Smooth muscle cell (in vitro differentiated cells): ENCODE measurements around the gene CALML3. TPM values are rescaled to one million over a fixed set of nuclear protein-coding genes. Genes with fewer than 3 reads are reported as not detected.

ENCODE experiments used
- DNase-seq: peaks from one replicate; lab custom pipeline; 2025; ENCODE audit not compliant: unreplicated experiment; lab: John Stamatoyannopoulos, UW
- H2AFZ ChIP-seq: fragments of 200-600 bp; sonication (generic); 2 replicates; pipeline ENCODE4 v1.6.0; 2016; ENCODE audit warnings: antibody characterized with exemption, low read depth, mild to moderate bottlenecking
- H3F3A ChIP-seq: fragments of 200-600 bp; sonication (generic); 2 replicates; pipeline ENCODE4 v1.6.0; 2017; ENCODE audit warnings: antibody characterized with exemption, low read depth
- H3K27ac ChIP-seq: fragments of 200-600 bp; sonication (generic); 2 replicates; pipeline ENCODE4 v1.5.1; 2016; ENCODE audit warnings: low read depth, mild to moderate bottlenecking
- H3K27me3 ChIP-seq: fragments of 200-600 bp; sonication (generic); 2 replicates; pipeline ENCODE4 v1.6.1; 2016; ENCODE audit warnings: low read depth, mild to moderate bottlenecking
- H3K36me3 ChIP-seq: fragments of 200-600 bp; sonication (generic); 2 replicates; pipeline ENCODE4 v1.5.1; 2016; ENCODE audit warnings: low read depth
- H3K4me1 ChIP-seq: fragments of 200-600 bp; sonication (generic); 2 replicates; pipeline ENCODE4 v1.5.1; 2016; ENCODE audit warnings: low read depth
- H3K4me2 ChIP-seq: fragments of 200-600 bp; sonication (generic); 2 replicates; pipeline ENCODE4 v1.6.0; 2016; ENCODE audit warnings: mild to moderate bottlenecking
- H3K4me3 ChIP-seq: fragments of 200-600 bp; sonication (generic); 2 replicates; pipeline ENCODE4 v1.5.1; 2016; ENCODE audit warnings: mild to moderate bottlenecking
- H3K79me2 ChIP-seq: fragments of 200-600 bp; sonication (generic); 2 replicates; pipeline ENCODE4 v1.6.0; 2016; ENCODE audit warnings: low read depth, mild to moderate bottlenecking
- H3K9ac ChIP-seq: fragments of 200-600 bp; sonication (generic); 2 replicates; pipeline ENCODE4 v1.6.0; 2016; ENCODE audit warnings: low read depth
- H3K9me3 ChIP-seq: fragments of 200-600 bp; sonication (generic); replicated peaks from 2 replicates; pipeline ENCODE4 v1.5.1; 2016; ENCODE audit warnings: low read depth
- H4K20me1 ChIP-seq: fragments of 200-600 bp; sonication (generic); 2 replicates; pipeline ENCODE4 v1.6.0; 2016; ENCODE audit warnings: low read depth
- CTCF ChIP-seq: fragments of 200-600 bp; sonication (generic); IDR thresholded peaks from 2 replicates; pipeline ENCODE4 v1.5.1; 2017; ENCODE audit warnings: borderline replicate concordance, mild to moderate bottlenecking, antibody characterized with exemption; ENCODE audit not compliant: insufficient read depth, poor library complexity, severe bottlenecking
- WGBS: methylation state at CpG from one replicate; pipeline ENCODE4 v1.1.7; 2016; ENCODE audit warnings: low lambda C conversion rate; 5-methylcytosine and 5-hydroxymethylcytosine counted together
- polyA plus RNA-seq: library from polyadenylated mRNA; unstranded; fragments of >200 nt; fragmentation: Nextera tagmentation; extraction: Ambion mirVana; gene quantifications from 2 replicates; pipeline ENCODE4 v1.2.1, GENCODE V29; 2016
- total RNA-seq: library from RNA; depleted of rRNA; stranded (reverse); fragments of >200 nt; gene quantifications from 2 replicates; pipeline ENCODE4 v1.2.3, GENCODE V29; 2014

CALML3 gene
- total and polyA plus RNA-seq, 2 experiments from 2014 or later: 0.49 TPM; not detected in 1

- H3K27me3 ChIP-seq: no peaks in the 10 kb centered on the region
- no peak overlapping the region for H3K4me2 ChIP-seq
- no peaks in the 10 kb centered on the region for H3K36me3 ChIP-seq
- no peaks in the 10 kb centered on the region for H3K9me3 ChIP-seq
- H4K20me1 ChIP-seq: no peaks in the 10 kb centered on the region
- 85% methylated on average over 2 of the region's 2 CpGs for WGBS
- no peak overlapping the region for H3K9ac ChIP-seq
- H3K79me2 ChIP-seq: no peaks in the 10 kb centered on the region
- H3K4me1 ChIP-seq: no peaks in the 10 kb centered on the region
- H3K4me3 ChIP-seq: no peak overlapping the region
- H3F3A ChIP-seq: no peaks in the 10 kb centered on the region
- TF ChIP-seq CTCF: no peak
- no peak for DNase-seq
- no peak overlapping the region for H2AFZ ChIP-seq
- no peak overlapping the region for H3K27ac ChIP-seq
Observed at GRCh38 chr10:5506246-5506645, 18.5 kb upstream of the CALML3 start.

GRCh38 chr10:5506751-5507648, 17.8 kb upstream of the CALML3 start:
- Histone ChIP-seq H3K36me3 (no peaks in the 10 kb centered on the region), H3K79me2 (no peaks in the 10 kb centered on the region), H3K9me3 (no peaks in the 10 kb centered on the region), H3K4me2 (no peak overlapping the region), H3K27ac (no peak overlapping the region), H4K20me1 (no peaks in the 10 kb centered on the region), H3K9ac (no peak overlapping the region), H3F3A (no peaks in the 10 kb centered on the region), H3K4me1 (no peaks in the 10 kb centered on the region), H2AFZ (no peak overlapping the region), H3K4me3 (no peak overlapping the region), H3K27me3 (no peaks in the 10 kb centered on the region)
- no peak for DNase-seq
- no peak for TF ChIP-seq CTCF
- WGBS: 95% methylated on average over 19 of the region's 19 CpGs

GRCh38 chr10:5507649-5508131, 17.1 kb upstream of the CALML3 start:
- no peaks in the 10 kb centered on the region for H3K79me2 ChIP-seq
- WGBS: 98% methylated on average over 14 of the region's 14 CpGs

More at GRCh38 chr10:5507649-5508131, 17.1 kb upstream of the CALML3 start:
- Histone ChIP-seq H3K9ac (no peak overlapping the region), H3K9me3 (no peaks in the 10 kb centered on the region), H4K20me1 (no peaks in the 10 kb centered on the region), H3K4me3 (no peak overlapping the region), H3K36me3 (no peaks in the 10 kb centered on the region), H3F3A (no peaks in the 10 kb centered on the region), H2AFZ (no peak overlapping the region), H3K4me1 (no peaks in the 10 kb centered on the region), H3K27me3 (no peaks in the 10 kb centered on the region), H3K4me2 (no peak overlapping the region), H3K27ac (no peak overlapping the region)
- no peak for TF ChIP-seq CTCF
- DNase-seq: no peak
